Sigmoid colon (tissue), 4 donors: Measurements from ENCODE around the gene MAST4.

Experiments used
- EP300 ChIP-seq, 4 donors: sonication (generic); formaldehyde crosslinking; IDR thresholded peaks; one replicate each; pipeline ENCODE4 v1.6.1; 2017; ENCODE audit warnings: antibody characterized with exemption in 4 of 4
- POLR2A ChIP-seq, 2 donors: fragments of 450-650 bp; IDR thresholded peaks; one replicate each; pipeline ENCODE4 v1.6.1; 2016; ENCODE audit warnings: antibody characterized with exemption in 2 of 2, mild to moderate bottlenecking in 2 of 2, moderate library complexity in 2 of 2
- POLR2AphosphoS5 ChIP-seq, 4 donors: sonication (generic); formaldehyde crosslinking; IDR thresholded peaks; one replicate each; pipeline ENCODE4 v1.6.1; 2017; ENCODE audit warnings: antibody characterized with exemption in 4 of 4
- TF ChIP-seq, protein P1 (sequence below), 4 experiments: fragments of 450-650 bp in 3 of 4; fragments of 200-600 bp in 1 of 4; IDR thresholded peaks; one replicate each; pipeline ENCODE4 v1.5.1; 2016 to 2019; ENCODE audit warnings: antibody characterized with exemption in 4 of 4, mild to moderate bottlenecking in 3 of 4, moderate library complexity in 2 of 4

DNA sequence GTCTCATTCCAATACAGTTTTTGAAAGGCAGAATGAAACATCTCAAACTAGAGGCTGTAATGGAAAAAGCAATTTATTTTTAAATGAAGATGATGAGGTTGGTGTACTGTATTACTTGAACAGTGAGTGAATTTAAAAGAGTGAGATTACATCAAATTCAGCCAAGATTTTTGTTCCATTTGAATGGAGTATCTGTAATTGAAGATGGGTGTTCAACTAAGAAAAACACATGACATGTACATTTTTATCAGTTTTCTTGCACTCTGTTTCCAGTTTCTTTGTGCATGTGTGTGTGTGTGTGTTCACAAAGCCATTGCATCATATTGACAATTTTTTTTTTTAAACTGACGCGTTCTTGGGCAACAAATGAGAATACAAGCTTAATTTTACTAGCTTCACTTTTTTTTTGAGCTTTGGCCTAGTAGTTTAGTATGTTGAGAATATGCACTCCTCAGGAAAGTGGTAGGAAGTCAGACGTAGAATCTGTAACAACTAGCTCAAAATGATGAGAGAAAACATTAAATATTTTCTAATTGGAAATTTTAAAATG, 243.5 kb downstream of the MAST4 start:
- TF ChIP-seq, protein P1, sequence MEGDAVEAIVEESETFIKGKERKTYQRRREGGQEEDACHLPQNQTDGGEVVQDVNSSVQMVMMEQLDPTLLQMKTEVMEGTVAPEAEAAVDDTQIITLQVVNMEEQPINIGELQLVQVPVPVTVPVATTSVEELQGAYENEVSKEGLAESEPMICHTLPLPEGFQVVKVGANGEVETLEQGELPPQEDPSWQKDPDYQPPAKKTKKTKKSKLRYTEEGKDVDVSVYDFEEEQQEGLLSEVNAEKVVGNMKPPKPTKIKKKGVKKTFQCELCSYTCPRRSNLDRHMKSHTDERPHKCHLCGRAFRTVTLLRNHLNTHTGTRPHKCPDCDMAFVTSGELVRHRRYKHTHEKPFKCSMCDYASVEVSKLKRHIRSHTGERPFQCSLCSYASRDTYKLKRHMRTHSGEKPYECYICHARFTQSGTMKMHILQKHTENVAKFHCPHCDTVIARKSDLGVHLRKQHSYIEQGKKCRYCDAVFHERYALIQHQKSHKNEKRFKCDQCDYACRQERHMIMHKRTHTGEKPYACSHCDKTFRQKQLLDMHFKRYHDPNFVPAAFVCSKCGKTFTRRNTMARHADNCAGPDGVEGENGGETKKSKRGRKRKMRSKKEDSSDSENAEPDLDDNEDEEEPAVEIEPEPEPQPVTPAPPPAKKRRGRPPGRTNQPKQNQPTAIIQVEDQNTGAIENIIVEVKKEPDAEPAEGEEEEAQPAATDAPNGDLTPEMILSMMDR (IDR thresholded peaks at IDR 0.05) = no peak
- TF ChIP-seq EP300 (IDR thresholded peaks at IDR 0.05) (no peak), POLR2AphosphoS5 (IDR thresholded peaks at IDR 0.05) (no peak), POLR2A (IDR thresholded peaks at IDR 0.05) (no peak)
